Neural cell (in vitro differentiated cells): ENCODE results near the gene LGALS4. TPM values are rescaled to one million over a fixed set of nuclear protein-coding genes. Genes with fewer than 3 reads are reported as not detected.

ENCODE experiments used
- H2AFZ ChIP-seq: fragments of 200-600, 300-800 bp; sonication (generic), shearing (Covaris generic); 2 replicates; pipeline ENCODE4 v1.6.0; 2014; ENCODE audit warnings: low read depth, mild to moderate bottlenecking, antibody characterized with exemption, low read length, moderate library complexity
- H3F3A ChIP-seq: fragments of 200-600 bp; shearing (Covaris generic); 2 replicates; pipeline ENCODE4 v1.6.1; 2016; ENCODE audit warnings: mild to moderate bottlenecking, moderate library complexity, mixed read lengths, antibody characterized with exemption, low read length; ENCODE audit not compliant: insufficient read depth, poor library complexity, severe bottlenecking
- H3K27ac ChIP-seq: fragments of 200-600, 300-800 bp; sonication (generic), shearing (Covaris generic); 2 replicates; pipeline ENCODE4 v1.5.1; 2014; ENCODE audit warnings: mild to moderate bottlenecking, low read length, moderate library complexity
- H3K27me3 ChIP-seq: fragments of 300-800, 200-600 bp; sonication (generic), shearing (Covaris generic); 2 replicates; pipeline ENCODE4 v1.6.0; 2014; ENCODE audit warnings: mild to moderate bottlenecking, low read depth, low read length, moderate library complexity; ENCODE audit not compliant: insufficient read depth
- H3K36me3 ChIP-seq: fragments of 300-800, 200-600 bp; sonication (generic), shearing (Covaris generic); 2 replicates; pipeline ENCODE4 v1.5.1; 2014; ENCODE audit warnings: mild to moderate bottlenecking, antibody characterized with exemption, low read length, moderate library complexity; ENCODE audit not compliant: insufficient read depth
- H3K4me2 ChIP-seq: fragments of 300-800, 200-600 bp; sonication (generic), shearing (Covaris generic); 2 replicates; pipeline ENCODE4 v1.6.0; 2014; ENCODE audit warnings: mild to moderate bottlenecking, low read length
- H3K4me3 ChIP-seq: fragments of 300-800, 200-600 bp; sonication (generic), shearing (Covaris generic); 2 replicates; pipeline ENCODE4 v1.5.1; 2014; ENCODE audit warnings: mild to moderate bottlenecking, low read length, moderate library complexity
- H3K79me2 ChIP-seq: fragments of 200-600 bp; shearing (Covaris generic); replicated peaks from 2 replicates; pipeline ENCODE4 v1.6.0; 2014; ENCODE audit warnings: mild to moderate bottlenecking, low read length, moderate library complexity; ENCODE audit not compliant: insufficient read depth
- H3K9ac ChIP-seq: fragments of 300-800, 200-600 bp; sonication (generic), shearing (Covaris generic); 2 replicates; pipeline ENCODE4 v1.6.1; 2016; ENCODE audit warnings: mild to moderate bottlenecking, low read length, mixed read lengths
- H3K9me2 ChIP-seq: fragments of 200-600 bp; shearing (Covaris generic); 2 replicates; pipeline ENCODE4 v1.6.1; 2016; ENCODE audit warnings: mild to moderate bottlenecking, low read length, mixed read lengths; ENCODE audit not compliant: insufficient read depth
- H3K9me3 ChIP-seq: fragments of 200-600, 300-800 bp; sonication (generic), shearing (Covaris generic); 2 replicates; pipeline ENCODE4 v1.6.1; 2016; ENCODE audit warnings: mild to moderate bottlenecking, mixed run types, low read length, moderate library complexity, mixed read lengths
- H4K20me1 ChIP-seq: fragments of 200-600 bp; shearing (Covaris generic); 2 replicates; pipeline ENCODE4 v1.6.1; 2016; ENCODE audit warnings: mild to moderate bottlenecking, mixed run types; ENCODE audit not compliant: insufficient read depth
- CTCF ChIP-seq: fragments of 450-650 bp; IDR thresholded peaks from 2 replicates; pipeline ENCODE4 v1.5.1; 2014; ENCODE audit warnings: antibody characterized with exemption, mild to moderate bottlenecking, moderate library complexity; ENCODE audit not compliant: poor library complexity, severe bottlenecking
- EP300 ChIP-seq: fragments of 450-650 bp; conservative IDR thresholded peaks from 2 replicates; pipeline ENCODE4 v1.6.1; 2014; ENCODE audit warnings: antibody characterized with exemption, mild to moderate bottlenecking, moderate library complexity; ENCODE audit not compliant: poor library complexity, severe bottlenecking
- EZH2 ChIP-seq: fragments of 200-600, 300-800 bp; shearing (Covaris generic), sonication (generic); IDR thresholded peaks from 2 replicates; pipeline ENCODE4 v1.6.1; 2014; ENCODE audit warnings: antibody characterized with exemption, low read length, borderline replicate concordance, mild to moderate bottlenecking; ENCODE audit not compliant: insufficient read depth, poor library complexity, severe bottlenecking
- MXI1 ChIP-seq: fragments of 450-650 bp; conservative IDR thresholded peaks from 2 replicates; pipeline ENCODE4 v1.6.1; 2014; ENCODE audit warnings: antibody characterized with exemption, mild to moderate bottlenecking; ENCODE audit not compliant: poor library complexity, severe bottlenecking
- POLR2AphosphoS5 ChIP-seq: IDR thresholded peaks from 2 replicates; pipeline ENCODE4 v1.6.1; 2012
- RAD21 ChIP-seq: fragments of 450-650 bp; conservative IDR thresholded peaks from 2 replicates; pipeline ENCODE4 v1.6.1; 2014; ENCODE audit warnings: antibody characterized with exemption, mild to moderate bottlenecking, moderate library complexity
- REST ChIP-seq: IDR thresholded peaks from 2 replicates; pipeline ENCODE4 v1.6.1; 2012; ENCODE audit warnings: borderline replicate concordance
- SMC3 ChIP-seq: fragments of 450-650 bp; conservative IDR thresholded peaks from 2 replicates; pipeline ENCODE4 v1.6.1; 2014; ENCODE audit warnings: antibody characterized with exemption, mild to moderate bottlenecking, moderate library complexity; ENCODE audit not compliant: poor library complexity
- TAF1 ChIP-seq: IDR thresholded peaks from 2 replicates; pipeline ENCODE4 v1.6.1; 2012; ENCODE audit warnings: low read depth
- polyA plus RNA-seq: library from polyadenylated mRNA; depleted of rRNA; stranded (reverse); fragments of >200 nt; gene quantifications from 2 replicates; pipeline ENCODE4 v1.2.3, GENCODE V29; 2014

The LGALS4 gene
- polyA plus RNA-seq, 1 donor from 2014 or later = 1.3 TPM

DNA sequence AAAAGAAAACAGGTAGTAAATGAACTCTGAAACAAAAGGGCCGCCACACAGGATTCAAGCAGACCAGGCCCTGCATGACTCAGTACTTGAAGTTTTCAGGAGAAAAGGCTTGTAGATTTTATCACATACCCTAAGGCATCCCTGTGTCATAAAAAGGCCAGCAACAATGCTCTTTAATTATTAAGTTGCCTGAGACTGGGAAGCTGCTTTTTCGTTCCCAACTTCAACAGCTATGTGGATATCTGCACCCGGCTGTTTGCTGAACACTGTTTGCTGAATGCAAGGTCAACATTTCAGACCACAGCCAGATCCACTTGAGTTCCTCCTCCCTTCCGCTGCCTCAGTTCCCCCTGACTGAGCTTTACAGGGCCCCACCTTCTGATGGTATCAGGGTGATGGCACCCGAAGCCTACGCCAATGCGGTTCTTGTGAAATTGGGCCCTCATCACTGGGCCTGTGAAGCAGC, 24.9 kb upstream of the LGALS4 start:
- Histone ChIP-seq H3K79me2 (no peaks in the 10 kb centered on the region), H3K4me2 (no peak overlapping the region), H3K9me3 (no peaks in the 10 kb centered on the region), H4K20me1 (no peaks in the 10 kb centered on the region), H3F3A (no peaks in the 10 kb centered on the region), H3K27ac (no peak overlapping the region), H2AFZ (no peak overlapping the region), H3K9ac (no peak overlapping the region), H3K36me3 (peaks cover under 1% of the 10 kb centered on the region), H3K9me2 (no peaks in the 10 kb centered on the region), H3K4me3 (no peak overlapping the region), H3K27me3 (no peaks in the 10 kb centered on the region)
- TF ChIP-seq SMC3 (no peak), EP300 (no peak), REST (no peak), EZH2 (no peak), TAF1 (no peak), CTCF (no peak), MXI1 (no peak), POLR2AphosphoS5 (no peak), RAD21 (no peak)

DNA sequence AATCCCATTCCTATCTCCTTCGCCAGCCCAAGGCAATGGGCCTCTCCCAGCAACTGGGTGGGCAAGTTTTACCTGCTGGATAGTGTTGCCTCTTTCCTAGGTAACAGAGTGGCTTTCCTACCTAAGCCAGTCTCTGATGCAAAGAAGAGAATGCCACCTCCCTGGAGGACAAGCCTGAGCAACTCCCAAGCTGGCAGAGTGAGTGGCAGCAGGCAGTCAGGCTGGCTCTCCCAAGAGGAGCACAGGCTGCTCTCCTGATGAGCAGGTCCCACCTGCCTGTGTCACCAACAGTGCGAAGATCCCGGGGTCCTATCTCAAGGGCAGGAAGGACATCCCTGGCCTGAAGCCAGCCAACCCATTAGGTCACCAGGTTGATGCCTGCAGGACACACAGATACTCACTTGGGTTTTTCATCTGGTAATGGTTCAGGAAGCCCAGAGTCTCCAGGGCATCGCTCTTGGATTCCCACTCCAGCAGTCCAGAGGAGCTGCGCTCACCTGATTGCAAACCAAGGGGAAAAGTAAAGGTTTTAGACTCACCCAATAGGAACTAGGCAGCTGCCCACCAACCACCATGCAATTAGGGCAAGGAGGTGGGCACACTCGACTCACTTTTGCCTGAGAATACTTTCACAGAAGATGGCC, 24.4 kb upstream of the LGALS4 start:
- H3K9ac ChIP-seq = no peak overlapping the region
- H4K20me1 ChIP-seq = no peaks in the 10 kb centered on the region
- no peaks in the 10 kb centered on the region for H3K36me3 ChIP-seq

More for the DNA sequence above, 24.4 kb upstream of the LGALS4 start:
- H3K9me3 ChIP-seq = no peaks in the 10 kb centered on the region
- no peak for TF ChIP-seq EP300
- TF ChIP-seq CTCF = no peak
- TF ChIP-seq REST = no peak
- no peak for TF ChIP-seq MXI1
- no peak for TF ChIP-seq SMC3
- no peak overlapping the region for H2AFZ ChIP-seq
- no peaks in the 10 kb centered on the region for H3F3A ChIP-seq
- H3K79me2 ChIP-seq = no peaks in the 10 kb centered on the region
- no peak overlapping the region for H3K4me2 ChIP-seq
- no peak overlapping the region for H3K27ac ChIP-seq
- H3K4me3 ChIP-seq = no peak overlapping the region
- no peaks in the 10 kb centered on the region for H3K27me3 ChIP-seq
- no peaks in the 10 kb centered on the region for H3K9me2 ChIP-seq
